HPDE6-E6E7 (cell line): Measurements from ENCODE around the gene ZNF771.

Experiments used
- DNase-seq: peaks from one replicate; pipeline ENCODE4 v3.0.0; 2011; ENCODE audit warnings: missing footprints; ENCODE audit errors: extremely low spot score

The ZNF771 gene

GRCh38 chr16:30407102-30407803 is at the start of gene ZNF771:
ZNF771 (plus strand) TSS chr16:30407606; CDS start chr16:30408054, 448 bp downstream.
- DNase-seq, result peak; percentile 72

GRCh38 chr16:30357715-30358576 is 49.5 kb upstream of the ZNF771 start:
- no peak for DNase-seq

GRCh38 chr16:30358577-30358936 is 48.8 kb upstream of the ZNF771 start:
- DNase-seq, result no peak

- DNase-seq, result no peak
Observed at GRCh38 chr16:30358990-30359870, 48.2 kb upstream of the ZNF771 start.

- no peak for DNase-seq
Observed at GRCh38 chr16:30359871-30360170, 47.6 kb upstream of the ZNF771 start.

GRCh38 chr16:30361180-30361579 is 46.2 kb upstream of the ZNF771 start:
- no peak for DNase-seq

- no peak for DNase-seq
Observed at GRCh38 chr16:30365200-30365599, 42.2 kb upstream of the ZNF771 start.

- no peak for DNase-seq
Observed at GRCh38 chr16:30366511-30366910, 40.9 kb upstream of the ZNF771 start.

- no peak for DNase-seq
Observed at GRCh38 chr16:30367349-30368009, 39.9 kb upstream of the ZNF771 start.

GRCh38 chr16:30368122-30368791 is 39.1 kb upstream of the ZNF771 start:
- DNase-seq, result peak; percentile 50

- DNase-seq, result no peak
Observed at GRCh38 chr16:30368792-30369090, 38.7 kb upstream of the ZNF771 start.

GRCh38 chr16:30369091-30369937 is 38.1 kb upstream of the ZNF771 start:
- DNase-seq, result no peak

- DNase-seq, result no peak
Observed at GRCh38 chr16:30369938-30370455, 37.4 kb upstream of the ZNF771 start.

GRCh38 chr16:30370456-30371247 is 36.8 kb upstream of the ZNF771 start, which contains the start of gene TBC1D10B:
TBC1D10B (minus strand) TSS chr16:30370494; CDS start chr16:30370183, 311 bp downstream.
- peak; percentile 100 for DNase-seq

GRCh38 chr16:30371248-30371816 is 36.1 kb upstream of the ZNF771 start:
- DNase-seq, result no peak

GRCh38 chr16:30372038-30372712 is 35.2 kb upstream of the ZNF771 start:
- DNase-seq, result no peak

- no peak for DNase-seq
Observed at GRCh38 chr16:30372725-30373124, 34.7 kb upstream of the ZNF771 start.

GRCh38 chr16:30374538-30374937 is 32.9 kb upstream of the ZNF771 start, which contains the start of gene MYL11:
MYL11 (plus strand) TSS chr16:30374802; CDS start chr16:30374858, 56 bp downstream.
- no peak for DNase-seq
